H7 (cell line): ENCODE measurements around the gene CRY1. TPM values are rescaled to one million over a fixed set of nuclear protein-coding genes. Genes with fewer than 3 reads are reported as not detected.

Source experiments
- DNase-seq: peaks from one replicate; pipeline ENCODE4 v3.0.0; 2012
- H3K27me3 ChIP-seq: 2 replicates; pipeline ENCODE4 v1.6.0; 2011; ENCODE audit warnings: mild to moderate bottlenecking, low read length; ENCODE audit not compliant: control insufficient read depth, insufficient read depth
- H3K36me3 ChIP-seq: replicated peaks from 2 replicates; pipeline ENCODE4 v1.5.1; 2011; ENCODE audit warnings: low read length; ENCODE audit not compliant: control insufficient read depth, insufficient read depth
- H3K4me3 ChIP-seq: 2 replicates; pipeline ENCODE4 v1.5.1; 2011; ENCODE audit warnings: low read depth, mild to moderate bottlenecking, control low read depth, low read length, moderate library complexity; ENCODE audit not compliant: insufficient read depth
- total RNA-seq: library from RNA; depleted of rRNA; stranded (reverse); fragments of >200 nt; shearing (Covaris generic); gene quantifications from 2 replicates; pipeline ENCODE4 v1.2.3, GENCODE V29; 2014; rRNA removed

Gene CRY1
- total RNA-seq, result 44.0 and 44.9 TPM in 2 replicates

GRCh38 chr12:107093417-107094182 lies at the start of gene CRY1:
Gene CRY1, minus strand, starts transcription at chr12:107093549. Its CDS starts 588 bp downstream, at chr12:107092961.
- Histone ChIP-seq H3K27me3 (no peaks in the 10 kb centered on the region), H3K4me3 (peak within 1 kb of the TSS; percentile 90), H3K36me3 (no peaks in the 10 kb centered on the region)
- peak; percentile 95 for DNase-seq

- Histone ChIP-seq H3K4me3 (no peak overlapping the region), H3K27me3 (no peaks in the 10 kb centered on the region; the same call in 1 of the 2 replicates), H3K36me3 (no peaks in the 10 kb centered on the region)
- no peak for DNase-seq
Measured at GRCh38 chr12:107139787-107140186, 46.4 kb upstream of the CRY1 start.

- H3K27me3 ChIP-seq, result no peaks in the 10 kb centered on the region; the same call in 1 of the 2 replicates
- no peak for DNase-seq
- H3K36me3 ChIP-seq, result no peaks in the 10 kb centered on the region
- H3K4me3 ChIP-seq, result no peak overlapping the region
Measured at GRCh38 chr12:107138990-107139389, 45.6 kb upstream of the CRY1 start.

GRCh38 chr12:107135177-107135576 lies 41.8 kb upstream of the CRY1 start:
- H3K27me3 ChIP-seq, result no peaks in the 10 kb centered on the region; the same call in 1 of the 2 replicates
- H3K4me3 ChIP-seq, result no peak overlapping the region
- no peak for DNase-seq
- H3K36me3 ChIP-seq, result no peaks in the 10 kb centered on the region

GRCh38 chr12:107134558-107134957 lies 41.2 kb upstream of the CRY1 start:
- H3K4me3 ChIP-seq, result no peak overlapping the region
- no peaks in the 10 kb centered on the region; the same call in 1 of the 2 replicates for H3K27me3 ChIP-seq
- no peaks in the 10 kb centered on the region for H3K36me3 ChIP-seq
- peak; percentile 63 for DNase-seq

GRCh38 chr12:107133462-107133861 lies 40.1 kb upstream of the CRY1 start:
- no peak for DNase-seq

GRCh38 chr12:107131832-107132616 lies 38.7 kb upstream of the CRY1 start:
- peak; percentile 60 for DNase-seq
- H3K27me3 ChIP-seq, result no peaks in the 10 kb centered on the region
- H3K36me3 ChIP-seq, result no peaks in the 10 kb centered on the region
- H3K4me3 ChIP-seq, result no peak overlapping the region

More at GRCh38 chr12:107133462-107133861, 40.1 kb upstream of the CRY1 start:
- Histone ChIP-seq H3K4me3 (no peak overlapping the region), H3K36me3 (no peaks in the 10 kb centered on the region), H3K27me3 (no peaks in the 10 kb centered on the region; the same call in 1 of the 2 replicates)

GRCh38 chr12:107130830-107131611 lies 37.7 kb upstream of the CRY1 start:
- no peak overlapping the region for H3K4me3 ChIP-seq
- no peak for DNase-seq
- H3K36me3 ChIP-seq, result no peaks in the 10 kb centered on the region
- no peaks in the 10 kb centered on the region for H3K27me3 ChIP-seq

GRCh38 chr12:107129315-107129930 lies 36.1 kb upstream of the CRY1 start:
- DNase-seq, result no peak
- Histone ChIP-seq H3K36me3 (no peaks in the 10 kb centered on the region), H3K4me3 (no peak overlapping the region)

GRCh38 chr12:107127482-107128430 lies 34.4 kb upstream of the CRY1 start:
- Histone ChIP-seq H3K4me3 (no peak overlapping the region), H3K36me3 (no peaks in the 10 kb centered on the region), H3K27me3 (no peaks in the 10 kb centered on the region)
- peak; percentile 13 for DNase-seq

More at GRCh38 chr12:107129315-107129930, 36.1 kb upstream of the CRY1 start:
- no peaks in the 10 kb centered on the region for H3K27me3 ChIP-seq

GRCh38 chr12:107126796-107127481 lies 33.6 kb upstream of the CRY1 start:
- DNase-seq, result peak; percentile 12
- Histone ChIP-seq H3K4me3 (no peak overlapping the region), H3K36me3 (no peaks in the 10 kb centered on the region), H3K27me3 (no peaks in the 10 kb centered on the region)

GRCh38 chr12:107125833-107126232 lies 32.5 kb upstream of the CRY1 start:
- Histone ChIP-seq H3K4me3 (no peak overlapping the region), H3K27me3 (no peaks in the 10 kb centered on the region), H3K36me3 (no peaks in the 10 kb centered on the region)
- no peak for DNase-seq
